Osteoblast (primary cell): ENCODE data around the gene FSTL4. TPM values are rescaled to one million over a fixed set of nuclear protein-coding genes. Genes with fewer than 3 reads are reported as not detected.
A peak's percentile ranks its signal among the peaks of the same experiment; 100 is the strongest.

Source experiments
- DNase-seq: peaks from one replicate; pipeline ENCODE4 v3.0.0; 2011; ENCODE audit warnings: low spot score, mixed read lengths; ENCODE audit not compliant: insufficient read length; ENCODE audit errors: missing footprints
- H2AFZ ChIP-seq: 2 replicates; pipeline ENCODE4 v1.6.0; 2011; ENCODE audit warnings: mild to moderate bottlenecking, low read length
- H3K27ac ChIP-seq: 2 replicates; pipeline ENCODE4 v1.5.1; 2011; ENCODE audit warnings: mild to moderate bottlenecking, low read depth, low read length, moderate library complexity
- H3K27me3 ChIP-seq: 2 replicates; pipeline ENCODE4 v1.6.0; 2012; ENCODE audit warnings: mild to moderate bottlenecking, control low read depth, inconsistent platforms, low read length, moderate library complexity; ENCODE audit not compliant: insufficient read depth
- H3K36me3 ChIP-seq: 2 replicates; pipeline ENCODE4 v1.5.1; 2011; ENCODE audit warnings: mild to moderate bottlenecking, low read length, control low read depth, moderate library complexity; ENCODE audit not compliant: insufficient read depth
- H3K4me1 ChIP-seq: 2 replicates; pipeline ENCODE4 v1.5.1; 2011; ENCODE audit warnings: mild to moderate bottlenecking, low read length, control low read depth, moderate library complexity; ENCODE audit not compliant: insufficient read depth
- H3K4me2 ChIP-seq: 2 replicates; pipeline ENCODE4 v1.6.0; 2011; ENCODE audit warnings: mild to moderate bottlenecking, low read length; ENCODE audit not compliant: insufficient read depth
- H3K4me3 ChIP-seq: fragments of 200-600 bp; sonication (generic); 3 replicates; pipeline ENCODE4 v1.5.1; 2012; ENCODE audit warnings: mild to moderate bottlenecking, low read length, inconsistent platforms; ENCODE audit not compliant: insufficient read depth
- H3K79me2 ChIP-seq: 2 replicates; pipeline ENCODE4 v1.6.0; 2012; ENCODE audit warnings: mild to moderate bottlenecking, low read length, control low read depth, inconsistent platforms; ENCODE audit not compliant: insufficient read depth
- H3K9me3 ChIP-seq: 2 replicates; pipeline ENCODE4 v1.5.1; 2011; ENCODE audit warnings: low read depth, low read length, control low read depth
- H4K20me1 ChIP-seq: 2 replicates; pipeline ENCODE4 v1.6.0; 2012; ENCODE audit warnings: mild to moderate bottlenecking, low read length, control low read depth; ENCODE audit not compliant: insufficient read depth
- CTCF ChIP-seq: IDR thresholded peaks from 2 replicates; pipeline ENCODE4 v1.5.1; 2011; ENCODE audit warnings: mild to moderate bottlenecking, low read depth, low read length, moderate library complexity; ENCODE audit errors: extremely low read depth
- total RNA-seq: library from RNA; depleted of rRNA; stranded (reverse); fragments of >200 nt; gene quantifications from 2 replicates; pipeline ENCODE4 v1.2.3, GENCODE V29; 2012

FSTL4 gene
- total RNA-seq, 1 donor: not detected

DNA sequence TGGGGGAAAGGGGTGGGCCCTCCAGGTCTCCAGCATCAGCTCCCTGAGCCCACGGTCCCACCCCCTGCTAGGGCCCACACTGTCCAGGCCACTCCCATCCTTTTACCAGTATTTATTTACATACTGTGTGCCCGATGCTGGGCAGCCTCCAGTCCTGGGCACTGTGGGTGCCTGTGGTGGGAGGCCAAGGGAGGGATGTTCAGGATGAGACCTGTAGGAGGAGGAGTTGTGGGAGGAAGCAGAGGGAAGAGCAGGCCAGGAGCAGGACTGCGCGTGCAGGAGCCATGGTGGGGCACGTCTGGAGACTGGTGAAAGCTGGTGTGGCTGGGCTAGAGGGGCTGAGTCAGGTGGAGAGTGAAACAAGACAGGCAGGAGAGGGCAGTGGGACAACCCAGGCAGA, 293.1 kb downstream of the FSTL4 start:
- TF ChIP-seq CTCF: no peak
- no peak overlapping the region for H2AFZ ChIP-seq

GRCh38 chr5:133317558-133317957, 294.8 kb downstream of the FSTL4 start:
- no peaks in the 10 kb centered on the region for H3K36me3 ChIP-seq
- no peak overlapping the region for H3K27ac ChIP-seq
- no peak overlapping the region for H3K4me2 ChIP-seq
- no peak overlapping the region for H2AFZ ChIP-seq
- peaks cover 2% of the 10 kb centered on the region for H3K27me3 ChIP-seq
- no peaks in the 10 kb centered on the region for H3K9me3 ChIP-seq
- no peaks in the 10 kb centered on the region for H3K79me2 ChIP-seq
- TF ChIP-seq CTCF: no peak
- H3K4me1 ChIP-seq: no peaks in the 10 kb centered on the region
- no peak overlapping the region for H3K4me3 ChIP-seq
- no peaks in the 10 kb centered on the region for H4K20me1 ChIP-seq
- no peak for DNase-seq

More for the DNA sequence above, 293.1 kb downstream of the FSTL4 start:
- DNase-seq: no peak
- H3K79me2 ChIP-seq: no peaks in the 10 kb centered on the region
- H3K27ac ChIP-seq: no peak overlapping the region
- H4K20me1 ChIP-seq: no peaks in the 10 kb centered on the region
- H3K4me1 ChIP-seq: no peaks in the 10 kb centered on the region
- H3K9me3 ChIP-seq: no peaks in the 10 kb centered on the region
- no peak overlapping the region for H3K4me2 ChIP-seq
- H3K4me3 ChIP-seq: no peak overlapping the region
- no peaks in the 10 kb centered on the region for H3K36me3 ChIP-seq
- peaks cover 2% of the 10 kb centered on the region for H3K27me3 ChIP-seq

GRCh38 chr5:133316346-133317343, 295.7 kb downstream of the FSTL4 start:
- H3K79me2 ChIP-seq: no peaks in the 10 kb centered on the region
- H3K36me3 ChIP-seq: no peaks in the 10 kb centered on the region
- no peaks in the 10 kb centered on the region for H3K27me3 ChIP-seq
- H3K9me3 ChIP-seq: no peaks in the 10 kb centered on the region
- H2AFZ ChIP-seq: no peak overlapping the region
- no peak overlapping the region for H3K27ac ChIP-seq
- no peaks in the 10 kb centered on the region for H4K20me1 ChIP-seq
- no peaks in the 10 kb centered on the region for H3K4me1 ChIP-seq
- TF ChIP-seq CTCF: peak; percentile 17
- no peak overlapping the region for H3K4me2 ChIP-seq
- no peak for DNase-seq
- no peak overlapping the region for H3K4me3 ChIP-seq

- H4K20me1 ChIP-seq: no peaks in the 10 kb centered on the region
- no peaks in the 10 kb centered on the region for H3K4me1 ChIP-seq
- no peaks in the 10 kb centered on the region for H3K9me3 ChIP-seq
- no peak overlapping the region for H3K27ac ChIP-seq
- DNase-seq: no peak
- no peaks in the 10 kb centered on the region for H3K79me2 ChIP-seq
- H3K4me3 ChIP-seq: no peak overlapping the region
- TF ChIP-seq CTCF: no peak
- no peaks in the 10 kb centered on the region for H3K36me3 ChIP-seq
- no peaks in the 10 kb centered on the region for H3K27me3 ChIP-seq
- no peak overlapping the region for H2AFZ ChIP-seq
- no peak overlapping the region for H3K4me2 ChIP-seq
Measured at GRCh38 chr5:133314086-133314485, 298.3 kb downstream of the FSTL4 start.
